SH-SY5Y (cell line): Measurements from ENCODE around the gene BTBD9.

Experiments used
- GATA2 ChIP-seq: IDR thresholded peaks from 2 replicates; pipeline ENCODE4 v1.6.1; 2011; ENCODE audit warnings: mild to moderate bottlenecking, low read depth, low read length
- GATA3 ChIP-seq: IDR thresholded peaks from 2 replicates; pipeline ENCODE4 v1.6.1; 2011; ENCODE audit warnings: low read depth, mild to moderate bottlenecking, low read length, moderate library complexity

- TF ChIP-seq GATA2 (no peak), GATA3 (no peak)
Observed at GRCh38 chr6:38617856-38618255, 21.9 kb downstream of the BTBD9 start.
